Measurements from ENCODE around the gene CRYBA1.
"Not testable (repeated sequence)": the region's sequence is repeated elsewhere in the genome, so short reads cannot be mapped to it uniquely, and the experiment has no call there.

CRYBA1 gene

DNA sequence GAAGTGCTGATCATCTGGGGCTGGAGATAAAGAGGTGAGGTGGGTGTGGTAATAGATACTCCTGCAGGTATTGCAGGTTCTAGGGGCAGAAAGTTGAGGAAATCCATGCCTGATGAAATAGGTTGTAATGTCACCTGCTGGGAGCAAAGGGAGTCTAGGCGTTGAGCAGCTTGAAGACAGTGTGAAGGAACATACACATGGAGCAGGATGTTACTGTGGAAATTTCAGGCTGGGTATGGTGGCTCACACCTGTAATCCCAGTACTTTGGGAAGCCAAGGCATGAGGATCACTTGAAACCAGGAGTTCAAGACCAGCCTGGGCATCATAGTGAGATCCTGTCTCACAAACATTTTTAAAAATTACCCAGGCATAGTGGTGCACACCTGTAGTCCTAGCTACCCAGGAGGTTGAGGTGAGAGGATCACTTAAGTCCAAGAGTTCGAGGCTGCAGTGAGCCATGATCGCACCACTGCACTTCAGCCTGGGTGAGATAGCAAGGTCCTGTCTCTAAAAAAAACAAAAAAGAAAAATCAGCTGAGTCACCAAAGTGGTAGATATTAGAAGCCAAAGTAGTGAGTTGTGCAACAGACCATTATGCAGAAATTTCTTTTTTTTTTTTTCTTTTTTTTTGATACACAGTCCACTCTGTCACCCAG, 9.1 kb upstream of the CRYBA1 start:
- no peak for DNase-seq (ENCODE audit: low read depth in 2 of 3, low spot score in 1 of 3)

DNA sequence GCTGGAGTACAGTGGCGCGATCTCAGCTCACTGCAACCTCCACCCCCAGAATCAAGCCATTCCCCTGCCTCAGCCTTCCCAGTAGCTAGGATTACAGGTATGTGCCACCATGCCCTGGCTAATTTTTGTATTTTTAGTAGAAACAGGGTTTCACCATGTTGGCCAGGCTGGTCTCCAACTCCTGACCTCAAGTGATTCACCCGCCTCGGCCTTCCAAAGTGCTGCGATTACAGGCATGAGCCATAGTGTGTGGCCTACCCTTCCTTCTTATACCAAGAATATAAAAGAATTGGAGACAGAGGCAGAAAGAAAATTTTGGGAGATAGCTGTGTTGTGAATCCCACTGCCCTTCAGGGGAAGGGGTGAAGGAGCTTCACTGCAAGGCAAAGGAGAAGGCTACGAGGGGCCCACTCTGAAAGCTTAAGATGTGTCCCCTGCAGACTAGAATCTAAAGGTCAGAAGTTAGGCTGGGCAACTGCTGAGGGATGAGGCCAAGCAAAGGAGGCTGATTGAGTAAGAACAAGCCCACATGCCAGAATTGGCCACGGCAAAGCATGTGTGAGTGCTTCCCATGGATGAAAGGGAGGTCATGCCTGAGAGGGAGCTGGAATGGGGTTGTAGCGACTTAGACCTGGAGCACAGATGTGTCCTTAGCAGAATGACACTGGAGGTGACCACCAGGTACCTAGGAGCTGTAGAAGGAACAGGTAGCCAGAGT, 8.4 kb upstream of the CRYBA1 start:
- no peak for DNase-seq (ENCODE audit: low read depth in 2 of 3, low spot score in 1 of 3)

DNA sequence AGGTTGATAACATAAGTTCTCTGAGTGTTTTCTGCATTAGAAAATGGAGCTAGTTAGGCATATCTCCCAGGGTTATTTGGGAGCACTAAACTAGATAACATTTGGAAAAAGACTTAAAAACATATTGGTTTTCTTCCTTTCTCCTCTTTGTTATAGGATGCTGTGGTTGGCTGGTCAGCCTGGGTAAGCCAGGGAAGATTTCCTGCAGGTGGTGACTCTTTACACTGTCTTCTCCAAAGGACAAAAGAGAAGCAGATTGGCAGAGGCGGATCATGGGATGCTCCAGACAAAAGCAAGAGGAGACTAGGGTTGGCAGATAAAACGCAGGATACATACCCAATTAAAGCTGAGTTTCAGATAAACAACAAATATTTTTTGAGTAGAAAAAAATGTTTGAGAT, 6.2 kb upstream of the CRYBA1 start:
- DNase-seq (ENCODE audit: low read depth in 2 of 3, low spot score in 1 of 3) = no peak

DNA sequence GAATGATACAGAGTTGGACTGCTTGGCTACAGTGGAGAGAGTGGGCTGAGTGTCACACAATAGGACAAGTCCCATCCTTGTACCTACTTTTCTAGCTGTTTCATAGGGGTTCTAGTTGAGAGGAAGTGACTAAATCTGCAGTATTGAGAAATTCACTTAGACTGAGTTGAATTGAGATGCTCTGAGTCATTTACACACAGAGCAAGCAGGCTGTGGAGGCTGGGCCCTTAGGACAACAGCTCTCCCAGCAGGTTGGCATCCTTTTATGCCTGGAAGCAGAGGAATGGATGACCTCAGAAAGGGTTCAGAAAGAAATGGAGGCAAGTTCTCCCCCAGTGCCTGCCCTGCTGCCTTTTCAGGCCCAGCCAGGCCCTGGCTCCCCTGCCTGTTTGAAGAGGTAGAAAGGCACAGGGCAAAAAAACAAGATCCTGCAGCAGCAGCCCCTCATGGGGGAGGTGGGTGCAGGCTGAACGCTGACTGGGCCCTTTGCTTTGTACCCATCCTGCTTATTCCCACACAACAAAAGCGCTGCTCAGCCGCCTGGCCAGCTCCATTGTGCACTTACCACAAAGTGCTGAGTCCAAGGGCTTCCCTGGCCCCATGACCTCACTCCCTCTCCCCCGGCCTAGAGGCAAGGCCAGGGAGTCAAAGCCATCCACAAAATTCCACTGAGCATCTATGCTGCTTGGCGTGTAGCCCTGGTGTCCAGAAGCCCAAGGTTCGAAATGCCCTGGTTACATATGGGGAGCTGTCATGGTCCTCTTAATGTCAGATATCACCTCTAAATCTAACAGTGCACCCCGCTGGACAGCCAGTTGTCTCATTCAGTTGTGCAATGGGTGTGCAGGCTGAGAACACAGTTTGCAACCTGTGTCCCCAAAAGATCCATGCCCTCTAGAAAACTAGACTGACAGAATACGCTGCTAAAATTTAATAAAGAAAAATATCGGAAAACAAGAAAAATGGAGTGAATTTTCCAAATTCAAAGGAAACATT, 5.4 kb upstream of the CRYBA1 start:
- DNase-seq (ENCODE audit: low read depth in 2 of 3, low spot score in 1 of 3) = no peak

- no peak for DNase-seq (ENCODE audit: low read depth in 2 of 3, low spot score in 1 of 3)
Measured at GRCh38 chr17:29242051-29242450, 4.6 kb upstream of the CRYBA1 start.

- no peak for DNase-seq (ENCODE audit: low read depth in 2 of 3, low spot score in 1 of 3)
Measured at GRCh38 chr17:29242790-29243189, 3.9 kb upstream of the CRYBA1 start.

DNA sequence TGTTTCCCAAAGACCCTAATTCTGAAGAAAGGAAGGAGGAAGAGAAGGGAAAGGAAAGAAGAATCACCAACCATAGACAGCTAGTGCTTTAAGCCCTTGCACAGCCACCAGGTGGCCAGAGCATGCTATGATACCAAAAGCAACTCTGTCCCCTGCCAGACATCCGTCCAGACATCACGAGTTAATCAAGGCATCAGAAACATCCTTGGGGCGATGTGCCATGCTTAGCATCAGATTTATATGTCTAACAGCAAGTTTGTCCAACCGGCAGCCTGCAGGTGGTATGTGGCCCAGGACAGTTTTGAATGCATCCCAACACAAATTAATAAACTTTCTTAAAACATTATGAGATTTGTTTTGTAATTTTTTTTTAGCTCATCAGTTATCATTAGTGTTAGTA, 2.9 kb upstream of the CRYBA1 start:
- no peak for DNase-seq (ENCODE audit: low read depth in 2 of 3, low spot score in 1 of 3)

- DNase-seq (ENCODE audit: low read depth in 2 of 3, low spot score in 1 of 3) = no peak
Measured at GRCh38 chr17:29245401-29245800, 1.3 kb upstream of the CRYBA1 start.

DNA sequence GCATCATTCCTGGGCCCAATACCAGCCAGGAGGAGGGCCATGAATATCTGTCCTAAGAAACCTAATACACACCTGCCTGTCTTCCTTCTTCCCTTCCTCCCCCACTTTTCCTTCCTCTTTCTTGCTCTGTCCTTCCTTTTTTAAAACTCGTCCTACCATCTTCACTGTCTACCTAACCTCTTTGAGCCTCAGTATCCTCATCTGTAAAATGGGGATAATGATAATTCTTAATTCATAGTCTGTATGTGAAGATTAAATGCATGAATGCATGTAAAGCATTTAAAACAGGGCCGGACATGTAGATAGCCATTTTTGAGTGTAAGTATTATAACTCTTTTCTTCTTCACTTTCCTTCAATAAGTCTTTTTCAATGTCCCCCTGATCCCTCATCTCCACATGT, 560 bp downstream of the CRYBA1 start:
- no peak for DNase-seq (ENCODE audit: low read depth in 2 of 3, low spot score in 1 of 3)

- DNase-seq (ENCODE audit: low read depth in 2 of 3, low spot score in 1 of 3) = no peak
Measured at GRCh38 chr17:29248845-29249244, 2.2 kb downstream of the CRYBA1 start.

DNA sequence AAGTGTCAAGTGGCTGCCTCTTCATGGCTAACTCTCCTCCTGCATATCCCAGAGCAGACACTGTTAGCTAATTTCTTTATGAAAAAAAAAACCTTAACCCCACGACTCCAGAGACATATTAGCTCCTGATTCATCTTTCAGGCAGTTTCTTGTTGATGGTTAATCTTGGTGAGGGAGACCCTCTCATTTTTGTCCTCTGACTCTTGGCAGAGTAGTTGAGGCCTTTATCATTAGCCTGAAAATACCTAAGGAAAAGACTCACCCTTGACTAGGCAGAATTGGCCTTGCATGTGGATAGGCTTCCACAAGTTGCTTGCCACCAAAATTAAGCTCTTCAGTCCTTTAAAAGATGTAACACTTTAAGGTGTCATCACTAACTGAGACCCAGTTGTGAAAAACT, 4.0 kb downstream of the CRYBA1 start:
- DNase-seq (ENCODE audit: low read depth in 2 of 3, low spot score in 1 of 3) = no peak

DNA sequence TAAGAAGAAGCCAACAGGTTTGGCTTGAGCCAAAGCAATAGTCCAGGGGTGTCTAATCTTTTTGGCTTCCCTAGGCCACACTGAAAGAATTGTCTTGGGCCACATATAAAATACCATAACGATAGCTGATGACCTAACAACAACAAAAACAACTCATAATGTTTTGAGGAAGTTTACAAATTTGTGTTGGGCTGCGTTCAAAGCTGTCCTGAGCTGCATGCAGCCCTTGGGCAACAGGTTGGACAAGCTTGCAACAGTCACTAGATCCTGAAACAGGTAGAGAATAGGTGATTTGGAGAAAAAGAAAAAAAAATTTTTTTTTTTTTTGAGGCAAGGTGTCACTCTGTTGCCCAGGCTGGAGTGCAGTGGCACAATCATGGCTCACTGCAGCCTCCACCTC, 4.5 kb downstream of the CRYBA1 start:
- DNase-seq (ENCODE audit: low read depth in 2 of 3, low spot score in 1 of 3) = no peak

DNA sequence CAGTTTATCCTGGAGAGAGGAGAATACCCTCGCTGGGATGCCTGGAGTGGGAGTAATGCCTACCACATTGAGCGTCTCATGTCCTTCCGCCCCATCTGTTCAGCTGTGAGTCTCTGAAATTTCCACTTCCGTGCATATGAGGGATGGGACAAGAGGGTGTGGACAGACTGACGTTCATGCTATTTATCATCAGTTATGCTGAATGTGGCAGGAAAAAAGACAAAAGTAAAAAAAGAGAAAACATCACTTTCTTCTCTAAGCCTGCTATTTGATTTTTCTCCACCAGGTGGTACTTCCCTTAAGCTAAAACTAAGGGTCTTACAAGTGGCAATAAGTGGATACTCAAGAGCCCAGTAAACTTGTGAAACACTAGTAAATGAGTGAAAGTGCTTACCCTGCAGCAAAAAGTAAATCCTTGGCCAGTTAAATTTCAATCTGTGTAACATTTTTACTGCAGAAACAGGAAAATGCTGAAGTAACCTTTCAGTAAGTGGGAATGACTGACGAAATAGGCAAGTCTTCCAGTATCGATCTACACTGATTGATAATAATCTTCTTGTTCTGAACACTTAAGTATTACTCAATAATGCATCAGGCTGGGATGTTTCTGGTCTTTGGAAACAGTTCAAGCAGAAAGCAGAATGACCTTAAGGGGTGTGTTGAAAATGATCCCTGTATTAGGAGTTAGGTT, 5.6 kb downstream of the CRYBA1 start:
- DNase-seq (ENCODE audit: low read depth in 2 of 3, low spot score in 1 of 3) = no peak

GRCh38 chr17:29253037-29253436, 6.4 kb downstream of the CRYBA1 start:
- DNase-seq (ENCODE audit: low read depth in 2 of 3, low spot score in 1 of 3) = no peak

- no peak for DNase-seq (ENCODE audit: low read depth in 2 of 3, low spot score in 1 of 3)
Measured at GRCh38 chr17:29255926-29256522, 9.4 kb downstream of the CRYBA1 start.

- DNase-seq (ENCODE audit: low read depth in 2 of 3, low spot score in 1 of 3) = no peak
Measured at GRCh38 chr17:29256735-29257466, 10.2 kb downstream of the CRYBA1 start.

DNA sequence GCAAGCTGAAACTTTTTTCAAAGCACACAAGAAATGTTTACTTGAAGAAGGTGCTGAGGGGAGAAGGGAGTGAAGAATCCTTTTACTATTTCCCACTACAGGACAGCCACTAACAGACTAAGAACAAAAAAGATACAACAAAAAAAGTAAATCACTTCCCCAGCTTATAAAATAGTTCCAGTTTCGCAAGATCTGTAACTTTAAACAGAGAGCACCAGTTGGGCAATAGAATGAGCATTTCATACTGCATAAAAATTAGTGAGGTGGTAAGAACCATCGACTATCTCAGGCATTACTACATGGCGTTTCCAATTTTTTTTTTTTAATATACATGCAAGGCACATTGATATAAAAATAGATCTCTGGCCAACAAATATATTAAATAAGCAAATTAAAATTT, 11.1 kb downstream of the CRYBA1 start:
- DNase-seq (ENCODE audit: low read depth in 2 of 3, low spot score in 1 of 3) = no peak

- DNase-seq (ENCODE audit: low read depth in 2 of 3, low spot score in 1 of 3) = no peak
Measured at GRCh38 chr17:29263916-29264315, 17.3 kb downstream of the CRYBA1 start.

DNA sequence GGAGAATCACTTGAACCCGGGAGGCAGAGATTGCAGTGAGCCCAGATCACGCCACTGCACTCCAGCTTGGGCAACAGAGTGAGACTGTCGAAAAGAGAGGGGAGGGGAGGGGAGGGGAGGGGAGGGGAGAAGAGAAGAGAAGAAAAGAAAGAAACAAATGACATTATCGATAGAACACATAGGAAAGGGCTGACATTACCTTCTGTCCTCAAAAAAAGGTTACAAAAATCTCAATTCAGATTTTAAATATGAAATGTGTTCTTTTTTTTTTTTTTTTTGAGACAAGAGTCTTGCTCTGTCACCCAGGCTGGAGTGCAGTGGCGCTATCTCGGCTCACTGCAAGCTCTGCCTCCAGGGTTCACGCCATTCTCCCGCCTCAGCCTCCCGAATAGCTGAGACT, 25.3 kb downstream of the CRYBA1 start:
- not testable (repeated sequence) for DNase-seq (ENCODE audit: low read depth in 2 of 3, low spot score in 1 of 3)

- DNase-seq (ENCODE audit: low read depth in 2 of 3, low spot score in 1 of 3) = no peak
Measured at GRCh38 chr17:29273924-29274323, 27.3 kb downstream of the CRYBA1 start.
